Measurements from ENCODE around the gene FMO4. TPM values are rescaled to one million over a fixed set of nuclear protein-coding genes. Genes with fewer than 3 reads are reported as not detected.

The FMO4 gene
- total RNA-seq, 1 experiment from 2014 or later = 0.33 TPM

DNA sequence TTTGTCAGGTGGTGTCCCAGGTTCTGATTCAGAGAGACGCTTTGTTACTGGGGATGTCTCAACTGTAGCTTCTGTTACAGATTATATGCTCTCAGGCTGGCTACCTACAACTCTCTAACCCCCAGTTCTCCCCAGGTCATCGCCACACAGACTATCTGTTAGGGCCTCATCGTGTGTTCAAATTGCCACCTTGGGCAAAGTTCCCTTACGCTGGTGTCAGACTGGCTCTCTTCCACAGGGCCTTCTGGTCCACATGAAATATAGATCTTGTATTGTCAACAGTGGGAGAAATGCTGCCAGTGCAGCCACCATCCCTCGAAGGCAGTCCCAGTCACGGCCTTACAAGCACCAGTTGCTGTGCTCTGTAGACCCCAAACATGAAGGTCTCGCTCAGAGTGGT lies 15.3 kb downstream of the FMO4 start:
- intact Hi-C loops (cut with micrococcal nuclease; ENCODE audit: unreplicated experiment) (no loop called here), in situ Hi-C loops (cut with HindIII; ENCODE audit: low pct_unique_long_range_greater_than_20kb, low sequenced_read_pairs) (no loop called here)
- POLR2A ChIA-PET = no interaction called here
- Histone ChIP-seq H3K9me3 (ENCODE audit: control insufficient read depth, insufficient read depth, low read depth, low read length) (no peaks in the 10 kb centered on the region), H3K27me3 (ENCODE audit: control insufficient read depth, insufficient read depth, low read length) (no peaks in the 10 kb centered on the region), H3K36me3 (ENCODE audit: control insufficient read depth, insufficient read depth, low read length) (no peaks in the 10 kb centered on the region), H3K27ac (ENCODE audit: low read length) (no peak overlapping the region), H3K4me1 (ENCODE audit: control insufficient read depth, insufficient read depth, low read length) (no peaks in the 10 kb centered on the region), H3K4me3 (ENCODE audit: low read depth in 2 of 2, low read length in 2 of 2) (no peak overlapping the region)
- no peak for TF ChIP-seq SIN3A (IDR thresholded peaks at IDR 0.05; ENCODE audit: borderline replicate concordance, insufficient read depth, low read depth, low read length)
- TF ChIP-seq, protein P1, sequence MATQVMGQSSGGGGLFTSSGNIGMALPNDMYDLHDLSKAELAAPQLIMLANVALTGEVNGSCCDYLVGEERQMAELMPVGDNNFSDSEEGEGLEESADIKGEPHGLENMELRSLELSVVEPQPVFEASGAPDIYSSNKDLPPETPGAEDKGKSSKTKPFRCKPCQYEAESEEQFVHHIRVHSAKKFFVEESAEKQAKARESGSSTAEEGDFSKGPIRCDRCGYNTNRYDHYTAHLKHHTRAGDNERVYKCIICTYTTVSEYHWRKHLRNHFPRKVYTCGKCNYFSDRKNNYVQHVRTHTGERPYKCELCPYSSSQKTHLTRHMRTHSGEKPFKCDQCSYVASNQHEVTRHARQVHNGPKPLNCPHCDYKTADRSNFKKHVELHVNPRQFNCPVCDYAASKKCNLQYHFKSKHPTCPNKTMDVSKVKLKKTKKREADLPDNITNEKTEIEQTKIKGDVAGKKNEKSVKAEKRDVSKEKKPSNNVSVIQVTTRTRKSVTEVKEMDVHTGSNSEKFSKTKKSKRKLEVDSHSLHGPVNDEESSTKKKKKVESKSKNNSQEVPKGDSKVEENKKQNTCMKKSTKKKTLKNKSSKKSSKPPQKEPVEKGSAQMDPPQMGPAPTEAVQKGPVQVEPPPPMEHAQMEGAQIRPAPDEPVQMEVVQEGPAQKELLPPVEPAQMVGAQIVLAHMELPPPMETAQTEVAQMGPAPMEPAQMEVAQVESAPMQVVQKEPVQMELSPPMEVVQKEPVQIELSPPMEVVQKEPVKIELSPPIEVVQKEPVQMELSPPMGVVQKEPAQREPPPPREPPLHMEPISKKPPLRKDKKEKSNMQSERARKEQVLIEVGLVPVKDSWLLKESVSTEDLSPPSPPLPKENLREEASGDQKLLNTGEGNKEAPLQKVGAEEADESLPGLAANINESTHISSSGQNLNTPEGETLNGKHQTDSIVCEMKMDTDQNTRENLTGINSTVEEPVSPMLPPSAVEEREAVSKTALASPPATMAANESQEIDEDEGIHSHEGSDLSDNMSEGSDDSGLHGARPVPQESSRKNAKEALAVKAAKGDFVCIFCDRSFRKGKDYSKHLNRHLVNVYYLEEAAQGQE (IDR thresholded peaks at IDR 0.05; ENCODE audit: insufficient read depth in 1 of 2, low read depth in 2 of 2, low read length in 1 of 2) = no peak
- TF ChIP-seq, protein P2, sequence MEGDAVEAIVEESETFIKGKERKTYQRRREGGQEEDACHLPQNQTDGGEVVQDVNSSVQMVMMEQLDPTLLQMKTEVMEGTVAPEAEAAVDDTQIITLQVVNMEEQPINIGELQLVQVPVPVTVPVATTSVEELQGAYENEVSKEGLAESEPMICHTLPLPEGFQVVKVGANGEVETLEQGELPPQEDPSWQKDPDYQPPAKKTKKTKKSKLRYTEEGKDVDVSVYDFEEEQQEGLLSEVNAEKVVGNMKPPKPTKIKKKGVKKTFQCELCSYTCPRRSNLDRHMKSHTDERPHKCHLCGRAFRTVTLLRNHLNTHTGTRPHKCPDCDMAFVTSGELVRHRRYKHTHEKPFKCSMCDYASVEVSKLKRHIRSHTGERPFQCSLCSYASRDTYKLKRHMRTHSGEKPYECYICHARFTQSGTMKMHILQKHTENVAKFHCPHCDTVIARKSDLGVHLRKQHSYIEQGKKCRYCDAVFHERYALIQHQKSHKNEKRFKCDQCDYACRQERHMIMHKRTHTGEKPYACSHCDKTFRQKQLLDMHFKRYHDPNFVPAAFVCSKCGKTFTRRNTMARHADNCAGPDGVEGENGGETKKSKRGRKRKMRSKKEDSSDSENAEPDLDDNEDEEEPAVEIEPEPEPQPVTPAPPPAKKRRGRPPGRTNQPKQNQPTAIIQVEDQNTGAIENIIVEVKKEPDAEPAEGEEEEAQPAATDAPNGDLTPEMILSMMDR (IDR thresholded peaks at IDR 0.05) = no peak
- no peak for TF ChIP-seq POLR2AphosphoS5 (IDR thresholded peaks at IDR 0.05; ENCODE audit: low read depth, low read length)
- no peak for TF ChIP-seq TCF7L2 (IDR thresholded peaks at IDR 0.05; ENCODE audit: low read depth, low read length)
- CTCF ChIA-PET = no interaction called here
- ATAC-seq (no peak), DNase-seq (ENCODE audit: low read depth, low spot score) (no peak)
- BruUV-seq (replicated peaks) = no TSS peak

- ChIA-PET CTCF (no interaction called here), POLR2A (no interaction called here)
- no peaks in the 10 kb centered on the region for H3K4me1 ChIP-seq (ENCODE audit: control insufficient read depth, insufficient read depth, low read length)
- ATAC-seq = no peak
- BruUV-seq (replicated peaks) = no TSS peak
- in situ Hi-C loops (cut with HindIII; ENCODE audit: low pct_unique_long_range_greater_than_20kb, low sequenced_read_pairs) = no loop called here
- H3K36me3 ChIP-seq (ENCODE audit: control insufficient read depth, insufficient read depth, low read length) = no peaks in the 10 kb centered on the region
- TF ChIP-seq POLR2AphosphoS5 (IDR thresholded peaks at IDR 0.05; ENCODE audit: low read depth, low read length) (no peak), SIN3A (IDR thresholded peaks at IDR 0.05; ENCODE audit: borderline replicate concordance, insufficient read depth, low read depth, low read length) (no peak), TCF7L2 (IDR thresholded peaks at IDR 0.05; ENCODE audit: low read depth, low read length) (no peak)
- TF ChIP-seq, protein P2 (IDR thresholded peaks at IDR 0.05) = no peak
- TF ChIP-seq, protein P1 (IDR thresholded peaks at IDR 0.05; ENCODE audit: insufficient read depth in 1 of 2, low read depth in 2 of 2, low read length in 1 of 2) = no peak
- H3K4me3 ChIP-seq (ENCODE audit: low read depth in 2 of 2, low read length in 2 of 2) = no peak overlapping the region
- H3K9me3 ChIP-seq (ENCODE audit: control insufficient read depth, insufficient read depth, low read depth, low read length) = no peaks in the 10 kb centered on the region
- no peaks in the 10 kb centered on the region for H3K27me3 ChIP-seq (ENCODE audit: control insufficient read depth, insufficient read depth, low read length)
- no peak overlapping the region for H3K27ac ChIP-seq (ENCODE audit: low read length)
- no peak for DNase-seq (ENCODE audit: low read depth, low spot score)
- intact Hi-C loops (cut with micrococcal nuclease; ENCODE audit: unreplicated experiment) = no loop called here
Measured at GRCh38 chr1:171334024-171334640, 20.1 kb downstream of the FMO4 start.

All from Panc1 (cell line).